IMR-90 (cell line): ENCODE results near the gene AGTPBP1.

Source experiments
- FOS ChIP-seq: fragments of 150-350 bp; IDR thresholded peaks from 2 replicates; pipeline ENCODE4 v1.6.1; 2016; ENCODE audit warnings: low read depth, low read length
- MAZ ChIP-seq: IDR thresholded peaks from 2 replicates; pipeline ENCODE4 v1.6.1; 2012; ENCODE audit warnings: low read depth, mild to moderate bottlenecking, low read length, improper control_type of control experiment, moderate library complexity, borderline replicate concordance
- POLR2A ChIP-seq: IDR thresholded peaks from 2 replicates; pipeline ENCODE4 v1.6.1; 2012; ENCODE audit warnings: mild to moderate bottlenecking, low read depth, low read length
- TF ChIP-seq, protein P1 (sequence below): conservative IDR thresholded peaks from 2 replicates; pipeline ENCODE4 v1.5.1; 2012; ENCODE audit warnings: mild to moderate bottlenecking, low read depth, low read length, improper control_type of control experiment

DNA sequence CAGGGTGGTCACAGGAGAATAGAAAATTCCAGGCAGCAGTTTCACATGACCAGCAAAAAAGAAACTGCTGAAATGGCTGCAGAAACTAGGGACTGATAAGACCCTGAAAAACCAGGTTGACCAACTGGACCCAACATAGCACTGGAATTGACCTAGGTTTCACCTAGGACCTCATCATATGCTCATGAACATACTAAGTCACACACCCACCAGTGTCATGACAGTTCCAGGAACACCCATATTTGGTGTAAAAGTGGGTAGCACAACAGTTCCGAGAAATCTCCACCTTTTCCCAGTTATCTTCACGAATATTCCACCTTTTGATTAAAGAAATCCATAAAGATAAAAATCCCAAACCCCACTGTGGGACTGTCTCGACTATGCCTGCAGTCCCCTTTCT lies 182.2 kb downstream of the AGTPBP1 start:
- no peak for TF ChIP-seq MAZ
- TF ChIP-seq, protein P1, sequence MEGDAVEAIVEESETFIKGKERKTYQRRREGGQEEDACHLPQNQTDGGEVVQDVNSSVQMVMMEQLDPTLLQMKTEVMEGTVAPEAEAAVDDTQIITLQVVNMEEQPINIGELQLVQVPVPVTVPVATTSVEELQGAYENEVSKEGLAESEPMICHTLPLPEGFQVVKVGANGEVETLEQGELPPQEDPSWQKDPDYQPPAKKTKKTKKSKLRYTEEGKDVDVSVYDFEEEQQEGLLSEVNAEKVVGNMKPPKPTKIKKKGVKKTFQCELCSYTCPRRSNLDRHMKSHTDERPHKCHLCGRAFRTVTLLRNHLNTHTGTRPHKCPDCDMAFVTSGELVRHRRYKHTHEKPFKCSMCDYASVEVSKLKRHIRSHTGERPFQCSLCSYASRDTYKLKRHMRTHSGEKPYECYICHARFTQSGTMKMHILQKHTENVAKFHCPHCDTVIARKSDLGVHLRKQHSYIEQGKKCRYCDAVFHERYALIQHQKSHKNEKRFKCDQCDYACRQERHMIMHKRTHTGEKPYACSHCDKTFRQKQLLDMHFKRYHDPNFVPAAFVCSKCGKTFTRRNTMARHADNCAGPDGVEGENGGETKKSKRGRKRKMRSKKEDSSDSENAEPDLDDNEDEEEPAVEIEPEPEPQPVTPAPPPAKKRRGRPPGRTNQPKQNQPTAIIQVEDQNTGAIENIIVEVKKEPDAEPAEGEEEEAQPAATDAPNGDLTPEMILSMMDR = no peak
- TF ChIP-seq FOS = no peak
- TF ChIP-seq POLR2A = no peak
